Left lung (tissue), 10 donors: ENCODE data around the gene IGSF11. TPM values are rescaled to one million over a fixed set of nuclear protein-coding genes. Genes with fewer than 3 reads are reported as not detected.

Experiments used
- ATAC-seq: fragments of 200-7000 bp; cut with Tn5 transposase; one replicate; pipeline ENCODE4 v1.9.1; 2020; ENCODE audit warnings: moderate library complexity
- DNase-seq, 4 donors: peaks; one replicate each; pipeline ENCODE4 v3.0.0-alpha.2; 2013 to 2020
- H3K27ac ChIP-seq, 2 donors: fragments of 200-600 bp; sonication (generic) in 1 of 2; one replicate each; pipeline versions ENCODE4 v1.5.0 to v1.8.0; 2020 to 2021
- H3K27me3 ChIP-seq, 2 donors: fragments of 200-600 bp; sonication (generic) in 1 of 2; one replicate each; pipeline versions ENCODE4 v1.5.0 to v1.8.0; 2020 to 2021
- H3K36me3 ChIP-seq, 2 donors: fragments of 200-600 bp; sonication (generic) in 1 of 2; one replicate each; pipeline versions ENCODE4 v1.5.0 to v1.8.0; 2020 to 2021
- H3K4me1 ChIP-seq, 2 donors: fragments of 200-600 bp; one replicate each; pipeline ENCODE4 v1.8.0; 2021
- H3K4me3 ChIP-seq, 2 donors: fragments of 200-600 bp; sonication (generic) in 1 of 2; one replicate each; pipeline versions ENCODE4 v1.5.0 to v1.8.0; 2020 to 2021; ENCODE audit warnings: mild to moderate bottlenecking in 1 of 2
- H3K9me3 ChIP-seq, 2 donors: fragments of 200-600 bp; sonication (generic) in 1 of 2; one replicate each; pipeline versions ENCODE4 v1.5.0 to v1.8.0; 2020 to 2021
- intact Hi-C, 2 donors: fragments of 100-400 bp; cut with DNase I; formaldehyde crosslinking; loops; one replicate each; pipeline versions ENCODE4 v1.11.2 to v1.14.2; 2022
- polyA plus RNA-seq, 6 donors: library from polyadenylated mRNA; unstranded; fragments of 120-200 nt; gene quantifications; one replicate each; pipeline ENCODE4 v1.2.1, GENCODE V29; 2013; ENCODE audit not compliant: insufficient read length in 6 of 6
- total RNA-seq, 2 donors: library from RNA; stranded (reverse); fragmentation: NEBNext Ultra II Directional; extraction: Animal tissue kit (Norgen Biotek cat#: 25700); gene quantifications; one replicate each; pipeline ENCODE4 v1.2.1, GENCODE V29; 2021
- TF ChIP-seq, protein P1 (sequence below), 2 donors: fragments of 200-600 bp; sonication (generic) in 1 of 2; IDR thresholded peaks; one replicate each; pipeline versions ENCODE4 v1.5.0 to v1.8.0; 2021; ENCODE audit warnings: antibody characterized with exemption in 2 of 2
- donor health status: DM: no; HTN: yes; CAD: no.
- donor health status: DM: no; HTN: no; CAD: no.

The IGSF11 gene
- total and polyA plus RNA-seq, 8 donors = 0.06 to 1.3 (median 0.60) TPM

GRCh38 chr3:119015942-119016341, 18.7 kb downstream of the IGSF11 start:
- DNase-seq (no peak), ATAC-seq (no peak)
- H3K36me3 ChIP-seq = no peaks in the 10 kb centered on the region
- H3K9me3 ChIP-seq = no peaks in the 10 kb centered on the region
- H3K4me3 ChIP-seq = no peak overlapping the region
- intact Hi-C loops = no loop called here
- TF ChIP-seq, protein P1, sequence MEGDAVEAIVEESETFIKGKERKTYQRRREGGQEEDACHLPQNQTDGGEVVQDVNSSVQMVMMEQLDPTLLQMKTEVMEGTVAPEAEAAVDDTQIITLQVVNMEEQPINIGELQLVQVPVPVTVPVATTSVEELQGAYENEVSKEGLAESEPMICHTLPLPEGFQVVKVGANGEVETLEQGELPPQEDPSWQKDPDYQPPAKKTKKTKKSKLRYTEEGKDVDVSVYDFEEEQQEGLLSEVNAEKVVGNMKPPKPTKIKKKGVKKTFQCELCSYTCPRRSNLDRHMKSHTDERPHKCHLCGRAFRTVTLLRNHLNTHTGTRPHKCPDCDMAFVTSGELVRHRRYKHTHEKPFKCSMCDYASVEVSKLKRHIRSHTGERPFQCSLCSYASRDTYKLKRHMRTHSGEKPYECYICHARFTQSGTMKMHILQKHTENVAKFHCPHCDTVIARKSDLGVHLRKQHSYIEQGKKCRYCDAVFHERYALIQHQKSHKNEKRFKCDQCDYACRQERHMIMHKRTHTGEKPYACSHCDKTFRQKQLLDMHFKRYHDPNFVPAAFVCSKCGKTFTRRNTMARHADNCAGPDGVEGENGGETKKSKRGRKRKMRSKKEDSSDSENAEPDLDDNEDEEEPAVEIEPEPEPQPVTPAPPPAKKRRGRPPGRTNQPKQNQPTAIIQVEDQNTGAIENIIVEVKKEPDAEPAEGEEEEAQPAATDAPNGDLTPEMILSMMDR (IDR thresholded peaks at IDR 0.05) = no peak
- H3K27ac ChIP-seq = no peak overlapping the region
- H3K4me1 ChIP-seq = no peaks in the 10 kb centered on the region
- H3K27me3 ChIP-seq = no peaks in the 10 kb centered on the region

DNA sequence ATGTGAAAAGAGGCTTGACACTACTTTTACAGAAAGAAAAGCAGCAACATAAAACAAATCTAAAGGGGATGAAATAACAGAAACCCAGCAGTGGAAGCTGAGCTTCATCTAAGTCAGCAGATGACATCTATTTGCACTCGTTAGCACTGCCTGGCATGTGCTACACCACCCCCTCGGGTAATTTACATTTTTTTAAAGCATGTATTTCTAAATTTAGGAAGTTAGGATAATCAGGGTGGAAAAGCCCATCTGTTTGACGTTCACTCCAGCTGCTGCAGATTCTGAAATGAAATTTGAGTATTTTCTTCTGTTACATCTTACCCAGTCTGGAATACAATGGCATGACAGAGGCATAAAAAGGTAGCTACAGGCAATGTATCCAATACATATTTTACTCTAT, 20.7 kb downstream of the IGSF11 start:
- Histone ChIP-seq H3K27me3 (no peaks in the 10 kb centered on the region), H3K36me3 (no peaks in the 10 kb centered on the region), H3K4me3 (no peak overlapping the region), H3K4me1 (no peaks in the 10 kb centered on the region), H3K27ac (no peak overlapping the region), H3K9me3 (peaks cover 0 to 2% of the 10 kb centered on the region in 2 donors)
- TF ChIP-seq, protein P1 (IDR thresholded peaks at IDR 0.05) = no peak
- intact Hi-C loops = no loop called here
- ATAC-seq (no peak), DNase-seq (peak in 2 of 4 donors; percentile 19 to 33)

GRCh38 chr3:119011528-119011927, 23.1 kb downstream of the IGSF11 start:
- intact Hi-C loops = no loop called here
- no peak overlapping the region for H3K4me3 ChIP-seq
- H3K9me3 ChIP-seq = peaks cover 0 to 2% of the 10 kb centered on the region in 2 donors
- DNase-seq (no peak), ATAC-seq (no peak)
- H3K4me1 ChIP-seq = no peaks in the 10 kb centered on the region
- H3K36me3 ChIP-seq = no peaks in the 10 kb centered on the region
- no peaks in the 10 kb centered on the region for H3K27me3 ChIP-seq
- H3K27ac ChIP-seq = no peak overlapping the region
- TF ChIP-seq, protein P1 (IDR thresholded peaks at IDR 0.05) = no peak

- TF ChIP-seq, protein P1 (IDR thresholded peaks at IDR 0.05) = no peak
- Histone ChIP-seq H3K9me3 (no peaks in the 10 kb centered on the region), H3K27ac (no peak overlapping the region), H3K4me3 (no peak overlapping the region), H3K4me1 (no peaks in the 10 kb centered on the region), H3K27me3 (no peaks in the 10 kb centered on the region), H3K36me3 (no peaks in the 10 kb centered on the region)
- intact Hi-C loops = no loop called here
- no peak for DNase-seq
- ATAC-seq = no peak
These were observed 37.5 kb downstream of the IGSF11 start for GRCh38 chr3:118997190-118997589.

GRCh38 chr3:118991775-118992174, 42.9 kb downstream of the IGSF11 start:
- ATAC-seq = no peak
- H3K9me3 ChIP-seq = no peaks in the 10 kb centered on the region
- H3K4me3 ChIP-seq = no peak overlapping the region
- H3K27ac ChIP-seq = no peak overlapping the region
- intact Hi-C loops = no loop called here
- no peaks in the 10 kb centered on the region for H3K36me3 ChIP-seq
- H3K27me3 ChIP-seq = no peaks in the 10 kb centered on the region
- DNase-seq = no peak
- TF ChIP-seq, protein P1 (IDR thresholded peaks at IDR 0.05) = no peak
- no peaks in the 10 kb centered on the region for H3K4me1 ChIP-seq
